Activated CD8-positive, alpha-beta T cell treated with anti-CD3 and anti-CD28 coated beads for 36 hours (primary cell): ENCODE measurements around the gene DIS3. TPM values are rescaled to one million over a fixed set of nuclear protein-coding genes. Genes with fewer than 3 reads are reported as not detected.
A peak's percentile ranks its signal among the peaks of the same experiment; 100 is the strongest.

Experiments used
- ATAC-seq: fragments of 200-7000 bp; cut with Tn5 transposase; one replicate; pipeline ENCODE4 v1.10.0; 2021; ENCODE audit warnings: mild to moderate bottlenecking, moderate library complexity
- CTCF ChIA-PET: fragments of 350-600 bp; sonication (Branson Sonifier 250); formaldehyde crosslinking; loops from one replicate; lab custom pipeline; 2021; ENCODE audit warnings: antibody characterized with exemption; lab: Charles Lee
- POLR2A ChIA-PET: fragments of 350-600 bp; sonication (Branson Sonifier 250); formaldehyde crosslinking; loops from one replicate; lab custom pipeline; 2021; ENCODE audit warnings: antibody characterized with exemption; lab: Charles Lee
- DNase-seq: peaks from one replicate; pipeline ENCODE4 v3.0.0-alpha.2; 2020
- H3K27ac Mint-ChIP-seq: one replicate; pipeline ENCODE4 v1.8.0; 2021; ENCODE audit warnings: mild to moderate bottlenecking, mixed read lengths
- H3K27me3 Mint-ChIP-seq: one replicate; pipeline ENCODE4 v1.8.0; 2021; ENCODE audit warnings: mixed read lengths
- H3K36me3 Mint-ChIP-seq: one replicate; pipeline ENCODE4 v1.8.0; 2021; ENCODE audit warnings: low read depth, mixed read lengths
- H3K4me1 Mint-ChIP-seq: one replicate; pipeline ENCODE4 v1.8.0; 2021; ENCODE audit warnings: low read depth, mixed read lengths
- H3K4me3 Mint-ChIP-seq: one replicate; pipeline ENCODE4 v1.8.0; 2021; ENCODE audit warnings: mild to moderate bottlenecking, moderate library complexity, mixed read lengths
- H3K9me3 Mint-ChIP-seq: one replicate; pipeline ENCODE4 v1.8.0; 2021; ENCODE audit warnings: mixed read lengths
- CTCF ChIP-seq: fragments of 200-600 bp; IDR thresholded peaks from one replicate; pipeline ENCODE4 v1.8.0; 2022; ENCODE audit warnings: antibody characterized with exemption, mild to moderate bottlenecking
- intact Hi-C: fragments of 100-400 bp; cut with micrococcal nuclease; formaldehyde crosslinking; loops from one replicate; pipeline ENCODE4 v1.10.0; 2022
- total RNA-seq, 2 experiments: library from RNA; stranded (reverse); gene quantifications; one replicate each; pipeline ENCODE4 v1.2.3, GENCODE V29; 2021

DIS3 gene
- total RNA-seq, 2 experiments from 2014 or later: 51.6 to 52.0 TPM

GRCh38 chr13:72751220-72751619 is 30.5 kb downstream of the DIS3 start:
- Mint-ChIP-seq H3K36me3 (peaks cover 58% of the 10 kb centered on the region), H3K4me3 (no peak overlapping the region), H3K9me3 (peaks cover 2% of the 10 kb centered on the region), H3K27ac (no peak overlapping the region), H3K4me1 (peaks cover 17% of the 10 kb centered on the region), H3K27me3 (no peaks in the 10 kb centered on the region)
- ChIA-PET POLR2A (interaction anchor here (1.7 kb wide), 1 partner anchor 15 kb away, joined by 3 read pairs; no protein-coding TSS in a partner anchor), CTCF (interaction anchor here (1.1 kb wide), 1 partner anchor 14 kb away, joined by 4 read pairs; no protein-coding TSS in a partner anchor)
- ATAC-seq (no peak), DNase-seq (no peak)
- intact Hi-C loops: no loop called here
- TF ChIP-seq CTCF: no peak

GRCh38 chr13:72745260-72745659 is 36.4 kb downstream of the DIS3 start:
- ATAC-seq: no peak
- ChIA-PET POLR2A (no interaction called here), CTCF (interaction anchor here (1.4 kb wide), 1 partner anchor 10 kb away, joined by 3 read pairs; no protein-coding TSS in a partner anchor)
- H3K4me1 Mint-ChIP-seq: peaks cover 23% of the 10 kb centered on the region
- H3K27me3 Mint-ChIP-seq: no peaks in the 10 kb centered on the region
- TF ChIP-seq CTCF: no peak
- H3K36me3 Mint-ChIP-seq: peaks cover 39% of the 10 kb centered on the region
- DNase-seq: no peak
- intact Hi-C loops: no loop called here
- no peaks in the 10 kb centered on the region for H3K9me3 Mint-ChIP-seq
- peak overlapping the region; percentile 38 for H3K27ac Mint-ChIP-seq
- no peak overlapping the region for H3K4me3 Mint-ChIP-seq

- Mint-ChIP-seq H3K36me3 (peaks cover 33% of the 10 kb centered on the region), H3K4me1 (peaks cover 10% of the 10 kb centered on the region), H3K9me3 (no peaks in the 10 kb centered on the region), H3K27me3 (no peaks in the 10 kb centered on the region), H3K4me3 (no peak overlapping the region), H3K27ac (no peak overlapping the region)
- ChIA-PET CTCF (no interaction called here), POLR2A (no interaction called here)
- ATAC-seq (no peak), DNase-seq (no peak)
- intact Hi-C loops: no loop called here
- no peak for TF ChIP-seq CTCF
Measured at GRCh38 chr13:72740015-72740414, 41.7 kb downstream of the DIS3 start.

GRCh38 chr13:72737033-72737432 is 44.7 kb downstream of the DIS3 start:
- no peak for ATAC-seq

GRCh38 chr13:72728290-72728605 is 53.5 kb downstream of the DIS3 start:
- ChIA-PET CTCF (no interaction called here), POLR2A (interaction anchor here (1.2 kb wide), 1 partner anchor 15 kb away, joined by 3 read pairs; no protein-coding TSS in a partner anchor)
- ATAC-seq: no peak
- Mint-ChIP-seq H3K4me1 (peaks cover 43% of the 10 kb centered on the region), H3K36me3 (peaks cover 43% of the 10 kb centered on the region), H3K9me3 (no peaks in the 10 kb centered on the region), H3K4me3 (peak overlapping the region; percentile 93), H3K27ac (peak overlapping the region; percentile 92), H3K27me3 (no peaks in the 10 kb centered on the region)
- intact Hi-C loops: loop anchor here (5.0 kb wide), 1 partner anchor 54 kb away; the partner anchor contains the start of genes DIS3 and PIBF1
- no peak for DNase-seq
- TF ChIP-seq CTCF: no peak

More at GRCh38 chr13:72737033-72737432, 44.7 kb downstream of the DIS3 start:
- H3K27ac Mint-ChIP-seq: no peak overlapping the region
- intact Hi-C loops: no loop called here
- POLR2A ChIA-PET: interaction anchor here (0.6 to 1.9 kb wide), 2 partner anchors 16 to 185 kb away, joined by 3 to 4 read pairs; no protein-coding TSS in a partner anchor
- CTCF ChIA-PET: no interaction called here
- TF ChIP-seq CTCF: no peak
- no peak overlapping the region for H3K4me3 Mint-ChIP-seq
- H3K36me3 Mint-ChIP-seq: peaks cover 36% of the 10 kb centered on the region
- peaks cover 17% of the 10 kb centered on the region for H3K4me1 Mint-ChIP-seq
- no peak for DNase-seq
- H3K27me3 Mint-ChIP-seq: no peaks in the 10 kb centered on the region
- H3K9me3 Mint-ChIP-seq: no peaks in the 10 kb centered on the region
